GM03348 (cell line): Measurements from ENCODE around the gene CPSF3.

Experiments
- DNase-seq: peaks from one replicate; pipeline ENCODE4 v3.0.0; 2012; ENCODE audit warnings: low spot score

CPSF3 gene

GRCh38 chr2:9419541-9419940 is 3.9 kb upstream of the CPSF3 start:
- no peak for DNase-seq

- DNase-seq, result no peak
Observed at GRCh38 chr2:9420495-9420894, 3.0 kb upstream of the CPSF3 start.

- DNase-seq, result peak; percentile 73
Observed at GRCh38 chr2:9422321-9423099, 944 bp upstream of the CPSF3 start.

GRCh38 chr2:9423922-9424272 is 443 bp downstream of the CPSF3 start:
- DNase-seq, result no peak

DNA sequence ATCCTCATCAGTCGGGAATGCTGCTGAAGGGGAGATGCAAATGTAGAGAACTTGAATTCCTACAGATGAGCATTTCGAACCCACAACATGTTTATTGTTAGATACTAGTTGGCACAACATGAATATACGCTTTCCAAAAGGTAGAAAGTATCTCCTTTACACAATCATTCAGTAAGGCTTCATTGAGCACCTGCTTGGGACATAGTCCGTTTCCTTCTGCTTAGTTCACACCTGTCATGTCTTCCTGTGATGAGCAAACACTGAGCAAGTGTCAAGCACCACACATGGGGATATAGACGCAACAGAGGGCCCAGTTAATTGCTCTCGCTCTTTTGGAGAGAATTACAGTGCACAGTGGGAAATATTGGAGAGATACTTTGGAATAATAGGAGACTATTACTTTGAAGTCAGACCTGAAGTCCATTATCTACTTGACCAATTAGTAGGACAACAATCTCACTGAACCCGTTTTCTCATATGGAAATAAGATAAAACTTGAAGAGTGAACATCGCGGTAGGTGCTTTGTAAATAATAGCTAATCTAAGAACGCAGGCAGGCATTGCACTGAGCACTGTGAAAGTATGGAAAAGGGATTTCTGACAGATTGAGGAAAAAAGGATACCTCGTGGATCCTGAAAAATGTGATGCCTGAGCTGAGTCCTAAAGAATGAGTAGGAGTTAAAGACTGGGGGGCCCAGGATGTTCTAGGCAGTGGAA is 1.2 kb downstream of the CPSF3 start:
- DNase-seq, result no peak

DNA sequence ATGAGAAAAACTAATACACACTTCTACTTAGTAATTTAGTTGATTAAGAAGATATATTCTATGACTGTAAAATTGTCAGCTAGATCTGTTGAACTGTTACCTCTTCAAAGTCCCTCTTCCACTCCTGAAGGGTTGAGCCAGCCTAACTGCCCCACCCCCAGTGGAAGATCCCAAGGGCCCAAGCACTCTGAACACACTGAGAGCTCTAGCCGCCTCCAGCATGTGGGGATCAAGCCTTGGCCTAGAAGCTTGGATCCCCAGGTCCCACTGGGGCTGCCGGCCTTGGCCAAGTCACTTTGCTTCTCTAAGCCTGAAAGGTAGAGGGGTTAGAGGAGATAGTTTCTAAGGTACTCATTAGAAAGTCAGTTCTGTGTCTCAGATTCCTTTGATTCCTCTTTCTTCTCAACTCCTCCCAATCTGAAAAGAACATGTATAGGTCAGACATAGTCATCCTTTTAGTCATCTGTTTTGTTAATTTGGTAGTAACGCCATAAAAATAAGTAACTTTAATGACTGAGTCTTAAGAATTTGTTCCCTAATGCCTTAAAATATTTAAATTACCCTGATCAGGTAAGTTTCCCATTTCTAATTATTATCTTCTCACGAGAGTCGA is 5.6 kb downstream of the CPSF3 start:
- no peak for DNase-seq

GRCh38 chr2:9430316-9431293 is 7.2 kb downstream of the CPSF3 start:
- DNase-seq, result peak; percentile 27

DNA sequence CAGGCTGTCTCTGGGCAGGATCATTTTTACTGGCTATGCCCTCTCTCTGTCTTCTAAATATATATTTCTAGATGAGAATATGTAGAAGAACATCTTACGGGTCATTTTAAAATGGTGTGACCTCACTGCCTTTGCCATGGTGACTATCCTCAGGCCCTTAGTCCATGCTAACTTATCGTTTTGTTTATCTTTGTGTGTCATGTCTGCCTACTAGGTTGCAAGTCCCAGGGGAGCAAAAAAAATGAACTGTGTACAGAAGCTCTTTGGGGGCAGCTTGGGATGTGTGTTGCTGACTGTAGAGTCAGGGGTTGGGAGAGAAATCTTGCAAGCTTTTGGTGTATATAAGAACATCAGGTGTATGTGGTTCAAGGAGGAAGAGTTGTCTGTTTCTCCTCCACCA is 11.0 kb downstream of the CPSF3 start:
- no peak for DNase-seq

DNA sequence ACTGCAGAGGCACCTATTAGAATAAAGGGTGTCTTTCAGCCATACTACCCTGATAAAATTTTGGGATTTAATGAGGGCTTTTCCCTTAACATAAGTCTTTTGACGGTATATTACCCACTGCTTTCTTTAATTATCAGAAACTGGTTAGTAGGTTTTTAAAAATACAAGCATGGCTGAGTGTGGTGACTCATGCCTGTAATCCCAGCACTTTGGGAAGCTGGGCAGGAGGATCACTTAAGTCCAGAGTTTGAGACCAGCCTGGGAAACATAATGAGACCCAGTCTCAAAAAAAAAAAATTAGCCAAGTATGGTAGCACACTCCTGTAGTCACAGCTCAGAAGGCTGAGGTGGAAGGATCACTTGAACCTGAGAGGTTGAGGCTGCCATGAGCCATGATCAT is 16.1 kb downstream of the CPSF3 start:
- DNase-seq, result no peak

DNA sequence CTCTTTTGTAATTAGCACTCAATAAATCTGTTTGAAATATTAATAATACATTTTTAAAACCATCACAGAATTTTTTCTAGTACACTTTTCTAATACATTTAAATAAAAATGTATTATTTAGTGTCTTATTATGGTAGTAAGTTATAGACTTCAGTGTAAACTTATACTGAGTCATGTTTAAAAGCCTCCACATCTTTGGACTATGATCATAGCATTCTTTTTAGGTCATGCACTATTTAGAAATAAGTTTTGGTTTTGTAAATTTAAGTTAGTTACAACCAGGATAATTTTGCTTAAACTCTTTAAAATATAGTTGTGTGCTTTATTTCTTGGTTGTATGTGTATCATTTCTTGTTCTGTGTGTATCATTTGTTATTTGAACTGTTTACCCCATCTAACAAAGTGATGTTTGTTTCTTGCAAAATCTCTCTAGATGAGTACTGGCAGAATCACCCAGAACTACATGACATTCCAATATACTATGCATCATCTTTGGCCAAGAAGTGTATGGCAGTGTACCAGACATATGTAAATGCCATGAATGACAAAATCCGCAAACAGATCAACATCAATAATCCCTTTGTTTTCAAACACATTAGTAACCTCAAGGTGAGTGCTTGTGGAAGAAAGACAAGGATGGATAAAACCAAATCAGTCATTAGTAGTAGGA is 16.7 kb downstream of the CPSF3 start:
- DNase-seq, result peak; percentile 57

- DNase-seq, result no peak
Observed at GRCh38 chr2:9441556-9441955, 18.1 kb downstream of the CPSF3 start.

- DNase-seq, result no peak
Observed at GRCh38 chr2:9443526-9443925, 20.1 kb downstream of the CPSF3 start.

DNA sequence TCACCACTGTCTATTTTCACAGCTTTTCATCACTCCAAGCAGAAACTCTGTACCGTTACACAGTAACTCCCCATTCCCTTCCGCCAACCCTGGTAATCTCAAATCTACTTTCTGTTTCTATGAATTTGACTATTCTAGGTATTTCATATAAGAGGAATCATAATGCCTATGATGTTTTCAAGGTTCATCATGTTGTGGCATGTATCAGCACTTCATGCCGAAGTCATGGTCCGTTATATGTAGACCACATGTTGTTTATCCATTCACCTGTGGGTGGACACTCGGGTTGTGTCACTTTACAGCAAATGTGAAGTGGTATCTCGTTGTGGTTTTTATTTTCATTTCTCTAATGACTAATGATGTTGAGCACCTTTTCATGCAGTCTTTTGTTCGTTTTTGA is 21.6 kb downstream of the CPSF3 start:
- no peak for DNase-seq

DNA sequence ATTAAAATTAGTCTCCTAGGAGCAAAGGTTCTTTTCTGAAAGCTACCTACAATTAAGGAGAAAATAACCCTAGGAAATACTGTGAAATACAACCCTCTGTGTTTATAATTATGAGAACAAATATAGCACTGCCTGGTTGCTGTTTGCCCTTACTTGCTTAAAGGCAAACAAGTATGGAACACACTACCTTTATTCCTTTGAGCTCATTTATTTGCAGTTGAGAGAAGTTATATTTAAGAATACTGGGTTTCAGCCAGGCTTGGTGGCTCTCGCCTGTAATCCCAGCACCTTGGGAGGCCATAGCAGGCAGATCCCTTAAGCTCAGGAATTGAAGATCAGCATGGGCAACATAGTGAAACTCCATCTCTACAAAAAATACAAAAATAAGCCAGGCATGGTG is 27.8 kb downstream of the CPSF3 start:
- no peak for DNase-seq

- DNase-seq, result no peak
Observed at GRCh38 chr2:9460441-9461017, 37.1 kb downstream of the CPSF3 start.

DNA sequence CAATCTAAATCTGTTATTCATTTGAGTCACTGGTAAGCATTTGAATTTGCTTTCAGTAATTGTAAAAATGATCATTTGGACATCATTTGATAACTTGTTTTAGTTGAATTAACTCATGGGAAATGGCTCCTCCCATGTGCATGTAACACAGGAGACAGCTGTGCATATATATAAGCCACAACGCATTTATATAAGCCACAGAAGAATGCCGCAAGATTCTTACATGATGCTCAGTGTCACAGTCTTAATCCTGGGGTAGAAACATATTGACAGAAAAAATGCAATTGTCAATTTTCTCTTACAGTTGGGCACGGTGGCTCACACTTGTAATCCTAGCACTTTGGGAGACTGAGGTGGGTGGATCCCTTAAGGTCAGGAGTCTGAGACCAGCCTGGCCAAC is 37.6 kb downstream of the CPSF3 start:
- DNase-seq, result no peak

DNA sequence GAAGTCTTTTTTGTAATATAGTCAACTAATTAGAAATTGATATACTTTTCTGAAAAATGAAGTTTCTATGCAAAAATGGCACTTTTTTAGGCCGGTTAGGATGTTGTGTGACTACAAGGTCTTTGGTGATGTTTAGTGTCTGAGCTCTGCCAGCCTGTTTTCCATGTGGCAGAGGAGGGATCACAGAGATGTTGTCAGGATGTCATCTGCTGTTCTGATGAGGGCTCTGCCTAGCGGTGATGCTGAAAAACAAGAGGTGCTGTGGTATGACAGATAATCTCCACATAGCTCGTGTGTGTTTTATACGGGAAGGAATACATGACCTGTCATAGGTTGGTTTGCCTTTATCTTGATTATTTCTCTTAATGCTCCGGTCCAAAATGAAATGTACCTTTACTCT is 38.9 kb downstream of the CPSF3 start:
- no peak for DNase-seq

DNA sequence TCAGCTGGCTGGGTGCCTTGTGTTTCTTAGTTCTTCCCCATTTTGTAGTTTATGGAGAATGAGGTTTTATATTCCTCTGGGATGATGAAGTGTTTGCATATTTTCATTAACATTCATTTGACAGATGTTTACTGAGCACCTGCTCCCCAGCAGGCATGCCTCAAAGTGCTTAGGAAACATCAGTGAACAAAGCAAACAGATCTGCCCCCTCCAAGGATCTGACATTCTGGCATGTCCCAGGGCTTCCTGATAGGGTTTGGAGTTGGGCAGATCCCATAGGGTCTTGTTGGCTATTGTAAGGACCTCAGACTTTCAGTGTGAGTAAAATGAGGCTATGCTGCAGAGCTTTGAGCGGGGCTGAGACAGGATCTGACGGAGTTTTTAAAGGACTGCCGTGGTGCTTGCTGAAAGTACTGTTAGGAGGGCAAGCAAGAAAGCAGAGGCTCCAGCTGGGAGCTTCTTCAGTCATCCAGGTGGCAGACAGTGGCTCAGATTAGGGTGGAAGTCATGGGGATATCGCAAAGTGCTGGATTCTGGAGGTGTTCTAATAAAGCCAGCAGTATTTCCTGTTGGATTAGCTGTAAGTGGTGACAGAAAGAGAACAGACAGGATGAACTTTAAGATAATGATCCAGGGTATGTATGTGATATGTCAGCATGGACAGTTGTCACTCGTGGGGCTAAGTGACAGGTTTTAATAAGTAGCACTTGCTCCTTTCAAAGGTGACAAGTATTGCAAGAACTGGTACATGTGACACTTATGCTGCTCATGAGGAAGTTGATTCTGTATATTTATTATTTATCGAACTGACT is 39.6 kb downstream of the CPSF3 start:
- DNase-seq, result no peak

DNA sequence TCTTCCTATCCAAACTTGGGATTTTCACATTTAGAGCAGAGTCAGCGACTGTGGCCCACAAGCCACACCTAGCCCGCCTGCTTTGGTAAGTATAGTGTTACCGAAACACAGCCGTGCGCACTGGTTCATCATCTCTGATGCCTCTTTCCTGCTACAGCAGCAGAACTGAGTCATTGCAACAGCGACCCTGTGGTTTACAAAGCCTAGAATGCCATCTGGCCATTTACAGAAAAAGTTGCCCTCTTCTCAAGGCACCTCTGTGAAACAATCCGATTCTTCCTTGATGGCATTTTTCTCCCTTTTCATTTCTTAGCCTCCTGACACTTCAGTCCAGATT is 40.2 kb downstream of the CPSF3 start:
- DNase-seq, result no peak

DNA sequence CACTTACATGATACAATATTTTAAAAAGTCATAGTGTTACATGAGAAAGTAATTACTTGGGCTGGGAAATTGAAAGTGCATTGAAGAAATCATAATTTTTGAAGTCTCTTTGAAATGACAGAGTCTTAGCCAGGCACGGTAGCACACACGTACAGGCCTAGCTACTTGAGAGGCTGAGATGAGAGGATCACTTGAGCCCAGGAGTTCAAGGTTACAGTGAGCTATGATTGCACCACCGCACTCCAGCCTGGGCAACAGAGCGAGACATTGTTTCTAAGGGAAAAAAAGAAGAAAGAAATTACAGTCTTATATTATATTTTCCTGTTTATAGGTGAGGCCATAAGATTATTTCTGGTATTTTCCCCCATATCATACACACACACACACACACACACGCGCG is 41.7 kb downstream of the CPSF3 start:
- no peak for DNase-seq
